Measurements from ENCODE around the gene STRN4. TPM values are rescaled to one million over a fixed set of nuclear protein-coding genes. Genes with fewer than 3 reads are reported as not detected.

The STRN4 gene
- total RNA-seq: 100 to 1,000 TPM in 3 of 4 donors, 10 to 100 TPM in 1; 81.6 to 306 (median 174) TPM

GRCh38 chr19:46746281-46747057, at the start of gene STRN4:
STRN4 (minus strand) TSS chr19:46746450; CDS start chr19:46746430, 20 bp downstream.
- TF ChIP-seq EP300 (IDR thresholded peaks at IDR 0.05; ENCODE audit: low read depth): no peak
- TF ChIP-seq POLR2AphosphoS5 (IDR thresholded peaks at IDR 0.05): no peak
- no peak for TF ChIP-seq POLR2A (IDR thresholded peaks at IDR 0.05)
- no peak for TF ChIP-seq CTCF (IDR thresholded peaks at IDR 0.05)
- Histone ChIP-seq H3K4me1 (peaks cover 11 to 34% (median 19%) of the 10 kb centered on the region in 4 donors), H3K4me3 (peak within 1 kb of the TSS; percentile 92 to 100 (median 96)), H3K36me3 (no peaks in the 10 kb centered on the region), H3K9me3 (no peaks in the 10 kb centered on the region), H3K27ac (peak within 1 kb of the TSS; percentile 88 to 96 (median 94)), H3K27me3 (no peaks in the 10 kb centered on the region)
- in situ Hi-C loops (cut with MboI; ENCODE audit: low pct_ligation_motif_present in 1 of 4, low pct_unique_long_range_greater_than_20kb in 1 of 4, low sequenced_read_pairs in 3 of 4) (no loop called here), intact Hi-C loops (cut with DNase I; ENCODE audit: low total_unique reads) (loop anchor here (5.0 kb wide), 2 partner anchors 44 to 144 kb away; partner anchors contain the start of gene CALM3)
- WGBS, 2 donors (ENCODE audit: low coverage in 1 of 2): 2% methylated on average over 31 of the region's 74 CpGs; no CpG with 5 or more reads in 1 of the 2 donors
- peak; percentile 57 for DNase-seq

GRCh38 chr19:46791944-46792343, 45.7 kb upstream of the STRN4 start:
- Histone ChIP-seq H3K4me1 (peaks cover 0 to 6% (median 4%) of the 10 kb centered on the region in 4 donors), H3K27me3 (no peaks in the 10 kb centered on the region), H3K9me3 (no peaks in the 10 kb centered on the region), H3K36me3 (no peaks in the 10 kb centered on the region), H3K4me3 (no peak overlapping the region), H3K27ac (no peak overlapping the region)
- intact Hi-C loops (cut with DNase I; ENCODE audit: low total_unique reads) (no loop called here), in situ Hi-C loops (cut with MboI; ENCODE audit: low pct_ligation_motif_present in 1 of 4, low pct_unique_long_range_greater_than_20kb in 1 of 4, low sequenced_read_pairs in 3 of 4) (no loop called here)
- 58 to 91% methylated on average over 2 to 5 of the region's 5 CpGs for WGBS, 2 donors (ENCODE audit: low coverage in 1 of 2)
- TF ChIP-seq EP300 (IDR thresholded peaks at IDR 0.05; ENCODE audit: low read depth) (no peak), POLR2AphosphoS5 (IDR thresholded peaks at IDR 0.05) (no peak), POLR2A (IDR thresholded peaks at IDR 0.05) (no peak), CTCF (IDR thresholded peaks at IDR 0.05) (no peak)
- DNase-seq: no peak

- intact Hi-C loops (cut with DNase I; ENCODE audit: low total_unique reads): no loop called here
- no peak for TF ChIP-seq POLR2AphosphoS5 (IDR thresholded peaks at IDR 0.05)
- Histone ChIP-seq H3K27me3 (no peaks in the 10 kb centered on the region), H3K36me3 (no peaks in the 10 kb centered on the region), H3K9me3 (no peaks in the 10 kb centered on the region), H3K27ac (no peak overlapping the region), H3K4me1 (peaks cover 2 to 29% (median 23%) of the 10 kb centered on the region in 4 donors), H3K4me3 (no peak overlapping the region)
- in situ Hi-C loops (cut with MboI; ENCODE audit: low pct_ligation_motif_present in 1 of 4, low pct_unique_long_range_greater_than_20kb in 1 of 4, low sequenced_read_pairs in 3 of 4): no loop called here
- 90% methylated on average over 8 of the region's 8 CpGs; no CpG with 5 or more reads in 1 of the 2 donors for WGBS, 2 donors (ENCODE audit: low coverage in 1 of 2)
- no peak for DNase-seq
Measured at GRCh38 chr19:46789371-46789770, 43.1 kb upstream of the STRN4 start.

- WGBS, 2 donors (ENCODE audit: low coverage in 1 of 2): 55 to 71% methylated on average over 6 to 9 of the region's 9 CpGs
- Histone ChIP-seq H3K36me3 (no peaks in the 10 kb centered on the region), H3K4me1 (peaks cover 2 to 33% (median 27%) of the 10 kb centered on the region in 4 donors), H3K4me3 (peak overlapping the region in 1 of 4 donors; percentile 87), H3K27me3 (no peaks in the 10 kb centered on the region), H3K27ac (peak overlapping the region; percentile 93 to 96 (median 95)), H3K9me3 (no peaks in the 10 kb centered on the region)
- DNase-seq: no peak
- no peak for TF ChIP-seq CTCF (IDR thresholded peaks at IDR 0.05)
- no peak for TF ChIP-seq EP300 (IDR thresholded peaks at IDR 0.05; ENCODE audit: low read depth)
- TF ChIP-seq POLR2AphosphoS5 (IDR thresholded peaks at IDR 0.05): no peak
- TF ChIP-seq POLR2A (IDR thresholded peaks at IDR 0.05): no peak
- in situ Hi-C loops (cut with MboI; ENCODE audit: low pct_ligation_motif_present in 1 of 4, low pct_unique_long_range_greater_than_20kb in 1 of 4, low sequenced_read_pairs in 3 of 4) (no loop called here), intact Hi-C loops (cut with DNase I; ENCODE audit: low total_unique reads) (no loop called here)
Measured at GRCh38 chr19:46788968-46789338, 42.7 kb upstream of the STRN4 start.
